HG03108 (cell line): ENCODE results near the gene LBX2.

Source experiments
- ATAC-seq: cut with Tn5 transposase; IDR thresholded peaks from one replicate; pipeline ENCODE4 v1.9.1; 2021; ENCODE audit warnings: moderate library complexity; ENCODE audit not compliant: unreplicated experiment

Gene LBX2

GRCh38 chr2:74526649-74527230 is 27.3 kb upstream of the LBX2 start:
- ATAC-seq = no peak

- ATAC-seq = no peak
Observed at GRCh38 chr2:74525717-74526648, 26.6 kb upstream of the LBX2 start, which contains the start of gene DQX1. TSS of gene DQX1 (minus strand) at chr2:74526231. CDS start at chr2:74525729, 502 bp downstream.

- no peak for ATAC-seq
Observed at GRCh38 chr2:74524955-74525716, 25.7 kb upstream of the LBX2 start.

- ATAC-seq = no peak
Observed at GRCh38 chr2:74524005-74524404, 24.6 kb upstream of the LBX2 start.

- no peak for ATAC-seq
Observed at GRCh38 chr2:74522516-74522915, 23.1 kb upstream of the LBX2 start.

- ATAC-seq = no peak
Observed at GRCh38 chr2:74516650-74517049, 17.2 kb upstream of the LBX2 start.

- ATAC-seq = no peak
Observed at GRCh38 chr2:74515981-74516633, 16.7 kb upstream of the LBX2 start.

- ATAC-seq = no peak
Observed at GRCh38 chr2:74515271-74515980, 16.0 kb upstream of the LBX2 start.

GRCh38 chr2:74514368-74515270 is 15.2 kb upstream of the LBX2 start, which contains the start of gene TLX2:
TSS of gene TLX2 (plus strand) at chr2:74514450. CDS start at chr2:74514807, 357 bp downstream.
- ATAC-seq = no peak

- no peak for ATAC-seq
Observed at GRCh38 chr2:74513605-74514367, 14.4 kb upstream of the LBX2 start.

GRCh38 chr2:74512744-74513604 is 13.6 kb upstream of the LBX2 start:
- no peak for ATAC-seq

- ATAC-seq = no peak
Observed at GRCh38 chr2:74511104-74511989, 11.9 kb upstream of the LBX2 start.

GRCh38 chr2:74510272-74510671 is 10.9 kb upstream of the LBX2 start:
- no peak for ATAC-seq

- peak; percentile 3 for ATAC-seq
Observed at GRCh38 chr2:74507926-74508520, 8.6 kb upstream of the LBX2 start.

- ATAC-seq = peak; percentile 81
Observed at GRCh38 chr2:74507145-74507925, 7.9 kb upstream of the LBX2 start, which contains the start of gene PCGF1. TSS of gene PCGF1 (minus strand) at chr2:74507695. CDS start at chr2:74507668, 27 bp downstream.
